Heart left ventricle (tissue), 13 donors: ENCODE results near the gene CPB2.

Source experiments
- POLR2A ChIP-seq, 2 donors: fragments of 450-650 bp; IDR thresholded peaks; one replicate each; pipeline ENCODE4 v1.6.1; 2017; ENCODE audit warnings: antibody characterized with exemption in 2 of 2, mild to moderate bottlenecking in 2 of 2, moderate library complexity in 2 of 2
- TF ChIP-seq, protein P1 (sequence below), 12 donors: fragments of 200-600 bp; sonication (generic) in 4 of 12; IDR thresholded peaks; one replicate each; pipeline versions ENCODE4 v1.5.0 to v1.8.0; 2018 to 2022; ENCODE audit warnings: antibody characterized with exemption in 12 of 12, mild to moderate bottlenecking in 5 of 12
- donor health status: ischemic (EF 13 %, LVEDD 7.1; RV severe dilation, severe dysfunction).
- donor health status: DM: no; HTN: yes; CAD: no.
- donor health status: DM: no; HTN: no; CAD: no.
- donor health status: ischemic (EF 25% LVEDD 6.9; RV normal size, moderate dysfunction).
- donor health status: ischemic (EF 25% LVEDD 5.7; RV mildly dilated, moderate dysfunction).
- donor health status: ischemic (EF 35%, LVEDD 5.7; RV mildly dilated, moderate dysfunction).
- donor health status: nonischemic (EF 11% LVEDD 7.7; RV severe dilation, severe dysfunction).
- donor health status: DM: yes; HTN: yes; CAD: no.
- donor health status: PGD.
- donor health status: ischemic (EF 29% LVEDD 5.4; RV normal size, mild dysfunction).
- donor health status: nonischemic (EF 23%, LVEDD 6.1; RV moderate dilation, normal function).

DNA sequence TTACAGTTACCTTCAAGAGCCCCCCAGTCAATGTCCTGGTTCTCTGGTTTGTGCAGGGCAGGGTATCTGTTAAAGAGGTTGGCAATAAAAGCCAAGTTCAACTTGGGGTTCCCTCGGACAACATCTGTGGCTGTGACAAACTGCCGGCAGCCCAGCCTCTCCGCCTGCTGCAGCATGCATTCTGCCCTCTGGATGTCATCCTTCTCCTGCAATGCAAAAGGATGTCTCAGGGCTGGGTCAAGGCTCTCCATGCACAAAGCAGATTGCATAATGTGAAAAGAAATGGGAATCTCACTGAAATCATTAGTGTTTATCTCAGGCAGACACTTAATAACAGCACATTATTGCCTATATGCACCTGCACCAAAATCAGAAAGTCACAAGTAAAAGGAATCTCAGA lies 42.1 kb upstream of the CPB2 start:
- TF ChIP-seq POLR2A (IDR thresholded peaks at IDR 0.05), result no peak
- TF ChIP-seq, protein P1, sequence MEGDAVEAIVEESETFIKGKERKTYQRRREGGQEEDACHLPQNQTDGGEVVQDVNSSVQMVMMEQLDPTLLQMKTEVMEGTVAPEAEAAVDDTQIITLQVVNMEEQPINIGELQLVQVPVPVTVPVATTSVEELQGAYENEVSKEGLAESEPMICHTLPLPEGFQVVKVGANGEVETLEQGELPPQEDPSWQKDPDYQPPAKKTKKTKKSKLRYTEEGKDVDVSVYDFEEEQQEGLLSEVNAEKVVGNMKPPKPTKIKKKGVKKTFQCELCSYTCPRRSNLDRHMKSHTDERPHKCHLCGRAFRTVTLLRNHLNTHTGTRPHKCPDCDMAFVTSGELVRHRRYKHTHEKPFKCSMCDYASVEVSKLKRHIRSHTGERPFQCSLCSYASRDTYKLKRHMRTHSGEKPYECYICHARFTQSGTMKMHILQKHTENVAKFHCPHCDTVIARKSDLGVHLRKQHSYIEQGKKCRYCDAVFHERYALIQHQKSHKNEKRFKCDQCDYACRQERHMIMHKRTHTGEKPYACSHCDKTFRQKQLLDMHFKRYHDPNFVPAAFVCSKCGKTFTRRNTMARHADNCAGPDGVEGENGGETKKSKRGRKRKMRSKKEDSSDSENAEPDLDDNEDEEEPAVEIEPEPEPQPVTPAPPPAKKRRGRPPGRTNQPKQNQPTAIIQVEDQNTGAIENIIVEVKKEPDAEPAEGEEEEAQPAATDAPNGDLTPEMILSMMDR (IDR thresholded peaks at IDR 0.05), result peak in 3 of 12 donors; percentile 7 to 19 (median 19)
